ENCODE results near the gene PLIN1. TPM values are rescaled to one million over a fixed set of nuclear protein-coding genes. Genes with fewer than 3 reads are reported as not detected.

PLIN1 gene
- total RNA-seq, 1 donor from 2014 or later, result not detected

DNA sequence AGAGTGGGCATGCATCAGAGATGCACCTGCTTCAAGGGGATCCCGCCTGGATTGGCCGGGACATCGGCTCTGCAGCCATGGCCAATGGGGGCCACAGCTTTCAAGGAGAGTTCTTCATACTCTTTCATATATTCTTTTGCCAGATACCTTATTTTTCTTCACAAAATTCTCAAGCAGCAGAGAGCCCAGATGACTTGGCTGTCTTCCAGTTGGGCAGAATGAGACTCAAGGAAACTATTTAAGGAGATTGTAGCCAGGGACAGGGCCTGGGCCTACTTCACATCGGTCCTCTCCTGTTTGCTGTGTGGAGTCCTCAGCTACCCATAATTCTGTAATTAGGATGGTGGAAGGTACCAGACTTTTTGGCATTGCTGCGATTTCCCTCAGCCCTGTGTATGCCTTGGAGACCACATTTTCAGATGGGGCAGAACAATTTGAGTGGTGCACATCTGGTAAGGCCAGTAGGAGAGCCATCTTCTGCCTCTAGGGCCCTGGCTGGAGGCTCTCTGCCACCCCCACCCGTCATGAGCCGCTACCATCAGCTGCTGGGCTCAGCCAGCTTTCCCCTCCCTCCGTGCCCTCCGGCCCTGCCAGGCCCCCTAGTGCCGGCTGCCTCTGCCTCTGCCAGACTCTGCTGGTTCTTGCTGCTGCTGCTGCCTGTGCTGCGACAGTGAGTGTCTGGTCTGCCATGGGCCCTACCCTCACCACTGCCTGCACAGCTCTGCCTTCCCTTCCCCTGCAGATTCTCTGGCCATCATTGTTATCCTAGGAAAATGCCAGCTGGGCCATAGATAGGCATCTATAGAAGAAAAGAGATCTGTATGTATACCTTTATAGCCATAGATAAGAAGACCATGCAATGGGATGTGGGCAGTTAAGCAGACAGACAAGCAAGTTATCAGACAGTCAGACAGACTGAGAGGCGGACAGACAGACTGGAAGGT is 6.7 kb downstream of the PLIN1 start:
- no peak for DNase-seq (ENCODE audit: low read depth in 2 of 2)

DNA sequence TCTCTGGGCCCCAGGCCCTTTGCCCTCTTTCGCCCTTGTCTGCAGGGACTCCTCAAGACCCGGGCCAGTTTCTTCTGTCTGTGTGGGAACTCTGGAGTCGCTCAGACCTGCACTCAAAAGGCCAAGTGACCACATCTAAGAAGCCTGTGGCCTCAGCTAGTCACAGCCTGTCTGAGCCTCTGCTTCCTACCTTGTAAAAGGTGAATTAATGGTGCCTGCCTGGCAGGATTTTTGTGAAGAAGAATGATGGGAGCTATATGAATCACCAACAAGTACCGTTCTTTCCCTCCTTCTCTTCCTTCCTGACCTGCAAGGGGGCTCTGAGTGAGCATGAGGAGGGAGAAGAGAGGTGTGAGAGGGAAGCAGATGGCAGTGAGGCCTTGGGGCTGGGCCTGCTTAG is 7.5 kb downstream of the PLIN1 start:
- DNase-seq (ENCODE audit: low read depth in 2 of 2), result no peak

DNA sequence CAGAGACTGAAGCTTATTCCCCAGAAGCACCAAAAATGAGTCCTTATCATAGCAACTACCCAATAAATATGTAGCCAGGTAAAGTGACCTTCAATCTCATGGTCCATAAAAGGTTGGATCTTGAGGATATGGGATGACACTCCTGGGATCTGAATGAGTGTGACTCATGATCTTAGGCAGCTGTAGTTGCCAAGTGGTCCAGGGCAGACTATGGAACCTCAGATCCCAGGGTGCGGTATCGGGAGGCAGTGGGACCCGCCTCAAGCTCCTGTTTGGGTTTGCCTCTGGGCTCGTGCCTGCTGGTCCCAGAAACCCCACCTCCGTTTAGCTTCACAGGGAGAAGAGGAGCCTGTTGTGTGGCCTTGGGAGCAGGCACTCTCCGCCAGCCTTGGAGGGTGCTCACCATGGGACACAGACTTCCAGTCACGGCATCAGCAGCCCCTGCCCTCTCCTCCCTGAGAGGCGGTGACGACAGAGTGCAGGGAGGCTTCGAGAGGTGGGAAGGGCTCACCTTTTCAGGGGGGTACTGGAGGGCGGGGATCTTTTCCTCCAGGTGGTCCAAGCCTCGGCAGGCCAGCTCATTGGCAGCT is 8.1 kb downstream of the PLIN1 start:
- DNase-seq (ENCODE audit: low read depth in 2 of 2), result no peak

DNA sequence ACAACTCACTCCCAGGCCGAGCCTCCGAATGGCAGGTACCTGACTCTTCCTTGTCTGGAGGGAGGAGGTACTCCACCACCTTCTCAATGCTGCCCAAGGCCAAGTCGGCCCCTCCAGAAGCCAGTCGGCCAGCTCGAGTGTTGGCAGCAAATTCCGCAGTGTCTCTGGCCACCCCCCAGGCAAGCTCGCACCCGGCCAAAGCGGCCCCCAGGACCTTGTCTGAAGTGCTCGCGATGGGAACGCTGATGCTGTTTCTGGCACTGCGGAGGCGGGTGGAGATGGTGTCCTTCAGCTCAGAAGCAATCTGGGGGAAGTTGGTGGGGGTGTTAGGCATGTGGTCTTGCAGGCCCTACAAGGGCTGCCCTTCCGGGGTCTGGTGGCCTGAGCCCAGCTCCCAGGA is 9.2 kb downstream of the PLIN1 start:
- no peak for DNase-seq (ENCODE audit: low read depth in 2 of 2)

DNA sequence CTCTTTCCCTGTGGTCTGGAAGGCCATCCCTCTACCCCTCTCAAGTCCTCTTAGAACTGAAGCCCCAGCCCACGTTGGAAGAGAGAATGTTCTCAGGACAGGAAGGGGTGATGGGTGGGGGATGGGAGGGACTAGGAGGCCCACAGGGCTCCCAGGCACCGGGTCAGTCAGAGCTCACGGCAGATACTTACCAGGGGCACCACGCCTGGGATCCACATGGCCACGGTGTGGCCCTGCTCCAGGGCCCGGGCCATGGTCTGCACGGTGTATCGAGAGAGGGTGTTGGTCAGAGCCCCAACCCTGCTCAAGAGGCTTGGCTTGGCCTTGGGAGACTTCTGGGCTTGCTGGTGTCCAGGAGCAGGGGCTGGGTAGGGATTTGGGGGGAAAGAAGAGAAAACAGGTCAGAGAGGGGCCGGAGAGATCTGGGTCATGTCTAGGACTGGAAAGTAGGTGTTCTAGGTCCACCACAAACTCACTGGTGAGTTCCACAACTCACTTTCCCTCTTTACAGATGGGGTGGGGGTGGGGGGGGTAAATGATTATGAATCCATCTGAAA is 9.8 kb downstream of the PLIN1 start:
- DNase-seq (ENCODE audit: low read depth in 2 of 2), result no peak

DNA sequence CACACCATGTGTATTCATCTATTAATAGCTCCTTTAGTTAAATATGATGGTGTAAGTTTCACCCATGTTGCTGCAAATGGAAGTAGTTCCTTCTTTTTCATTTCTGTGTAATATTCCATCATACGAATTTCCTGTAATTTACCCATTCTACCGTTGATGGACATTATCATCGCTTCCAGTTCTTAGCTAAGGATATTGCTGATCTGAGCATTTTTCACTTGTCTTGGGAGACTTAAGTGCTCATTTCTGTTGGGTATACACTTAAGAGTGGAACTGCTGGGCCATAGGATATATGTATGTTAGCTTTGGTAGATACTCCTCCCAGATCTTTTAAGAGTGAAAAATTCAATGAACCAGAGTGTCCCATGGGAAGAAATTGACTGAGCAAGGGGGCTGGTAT is 11.0 kb downstream of the PLIN1 start:
- DNase-seq (ENCODE audit: low read depth in 2 of 2), result no peak

DNA sequence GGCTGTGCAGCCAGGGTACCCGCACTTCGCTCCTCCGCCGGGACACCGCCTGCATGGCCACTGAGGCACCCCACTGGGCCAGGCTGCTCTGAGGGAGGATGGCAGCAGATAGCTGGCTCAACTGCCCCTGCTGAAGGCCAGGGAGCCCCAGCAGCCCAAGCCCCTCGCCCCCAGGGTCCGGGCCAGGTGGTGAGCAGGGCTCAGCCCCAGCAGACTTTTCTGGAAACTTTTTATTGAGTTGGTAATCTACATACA is 11.5 kb downstream of the PLIN1 start:
- no peak for DNase-seq (ENCODE audit: low read depth in 2 of 2)

DNA sequence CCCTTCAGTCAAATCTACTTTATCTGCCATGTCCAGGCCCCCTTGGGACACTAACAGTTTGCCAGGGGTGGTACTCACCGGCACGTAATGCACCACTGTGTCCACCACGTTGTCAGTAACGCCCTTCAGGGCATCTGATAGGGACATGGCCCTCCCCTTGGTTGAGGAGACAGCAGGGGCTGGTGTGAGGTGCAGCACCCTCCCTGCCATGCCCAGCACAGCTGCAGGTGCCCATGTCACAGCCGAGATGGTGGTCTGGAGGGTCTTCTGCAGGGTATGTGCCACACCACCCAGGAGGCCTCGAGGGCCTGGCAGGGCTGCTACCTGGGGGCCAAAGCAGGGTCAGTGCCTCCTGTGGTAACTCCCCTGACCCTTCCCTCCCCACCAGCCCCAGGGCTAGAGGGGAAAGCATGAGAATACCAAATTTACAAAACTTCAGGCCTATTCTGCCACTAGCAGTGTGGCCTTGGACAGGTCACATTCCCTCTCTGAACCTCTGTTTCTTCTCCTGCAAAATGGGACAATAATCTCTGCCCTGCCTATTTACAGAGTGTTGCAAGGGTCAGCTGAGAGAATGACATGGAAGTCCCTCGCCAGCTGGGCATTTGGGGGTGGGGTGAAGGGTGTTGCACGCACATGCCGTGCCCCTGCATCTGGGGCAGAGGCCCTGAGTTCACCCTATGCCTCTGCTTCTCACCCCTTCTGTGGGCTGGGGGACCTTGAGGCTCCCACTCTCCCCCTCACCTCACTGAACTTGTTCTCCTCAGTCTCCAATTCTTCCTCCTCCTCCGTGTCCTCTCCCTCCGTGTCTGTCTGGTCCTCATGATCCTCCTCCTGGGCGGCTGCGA is 12.1 kb downstream of the PLIN1 start:
- DNase-seq (ENCODE audit: low read depth in 2 of 2), result no peak

DNA sequence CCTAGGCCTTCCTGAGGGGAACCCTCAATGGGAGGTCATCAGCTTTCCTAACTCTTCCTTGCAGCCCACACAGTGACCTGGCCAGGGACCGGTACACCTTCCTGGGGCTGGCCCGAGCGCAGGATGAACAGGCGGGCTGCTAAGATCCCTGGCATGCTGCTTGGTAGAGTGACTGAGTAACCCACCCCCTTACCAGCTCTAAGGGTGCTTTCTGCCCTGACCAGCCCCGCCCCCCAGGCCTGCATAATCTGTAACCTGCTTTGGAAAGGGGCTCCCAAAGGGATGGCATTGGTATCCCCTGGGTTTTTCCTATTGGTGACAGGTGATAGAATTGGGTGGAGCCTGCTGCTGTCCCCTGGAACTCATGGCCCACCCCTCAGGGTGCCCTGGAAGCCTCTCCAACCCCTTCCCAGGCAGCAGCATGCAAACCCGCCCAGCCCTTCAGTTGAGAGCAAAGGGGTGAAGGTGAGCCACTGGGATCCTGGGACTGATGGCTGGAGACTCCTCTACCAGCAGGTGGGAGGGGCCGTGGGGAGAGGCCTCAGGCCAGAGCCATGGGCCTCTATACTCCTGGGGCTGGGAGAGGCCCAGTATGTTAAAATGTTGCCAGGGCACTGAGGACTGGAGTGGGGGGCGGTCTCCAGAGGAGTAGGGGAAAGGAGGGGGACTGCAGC is 12.8 kb downstream of the PLIN1 start:
- DNase-seq (ENCODE audit: low read depth in 2 of 2), result no peak

DNA sequence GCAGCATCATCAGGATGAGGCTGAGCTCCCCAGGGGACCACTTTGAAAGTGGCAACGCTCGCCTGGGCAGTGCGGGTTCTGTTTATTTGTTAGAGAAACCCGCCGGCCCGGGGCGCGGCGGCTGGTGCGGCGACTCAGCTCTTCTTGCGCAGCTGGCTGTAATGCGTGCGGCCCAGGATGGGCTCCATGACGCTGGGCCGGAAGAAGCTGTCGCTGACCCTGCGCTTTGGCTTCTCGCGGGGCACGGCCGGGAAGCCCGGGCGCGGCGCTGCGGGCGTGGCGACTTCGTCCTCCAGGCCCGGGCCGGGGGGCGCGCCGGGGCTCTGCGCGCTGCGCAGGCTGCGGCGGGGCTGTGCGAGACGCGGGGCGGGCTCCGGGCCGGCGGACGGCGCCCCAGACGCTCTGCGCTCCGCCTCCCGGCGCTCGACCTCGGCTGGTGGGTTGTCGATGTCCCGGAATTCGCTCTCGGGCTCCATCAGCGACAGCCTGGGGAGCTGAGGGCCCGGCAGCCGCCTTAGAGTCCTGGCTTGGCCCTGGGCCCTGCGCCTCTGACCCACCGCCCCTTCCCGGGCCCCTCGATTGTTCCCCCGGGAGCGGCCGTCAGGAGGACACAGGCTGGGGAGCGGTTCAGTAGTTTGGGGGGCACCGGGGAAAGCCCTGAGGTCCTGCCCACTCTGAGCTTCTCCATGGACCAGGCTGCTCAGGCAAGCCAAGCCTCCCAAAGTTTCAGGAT is 13.6 kb downstream of the PLIN1 start:
- DNase-seq (ENCODE audit: low read depth in 2 of 2), result peak in 1 of 2 donors; percentile 55

DNA sequence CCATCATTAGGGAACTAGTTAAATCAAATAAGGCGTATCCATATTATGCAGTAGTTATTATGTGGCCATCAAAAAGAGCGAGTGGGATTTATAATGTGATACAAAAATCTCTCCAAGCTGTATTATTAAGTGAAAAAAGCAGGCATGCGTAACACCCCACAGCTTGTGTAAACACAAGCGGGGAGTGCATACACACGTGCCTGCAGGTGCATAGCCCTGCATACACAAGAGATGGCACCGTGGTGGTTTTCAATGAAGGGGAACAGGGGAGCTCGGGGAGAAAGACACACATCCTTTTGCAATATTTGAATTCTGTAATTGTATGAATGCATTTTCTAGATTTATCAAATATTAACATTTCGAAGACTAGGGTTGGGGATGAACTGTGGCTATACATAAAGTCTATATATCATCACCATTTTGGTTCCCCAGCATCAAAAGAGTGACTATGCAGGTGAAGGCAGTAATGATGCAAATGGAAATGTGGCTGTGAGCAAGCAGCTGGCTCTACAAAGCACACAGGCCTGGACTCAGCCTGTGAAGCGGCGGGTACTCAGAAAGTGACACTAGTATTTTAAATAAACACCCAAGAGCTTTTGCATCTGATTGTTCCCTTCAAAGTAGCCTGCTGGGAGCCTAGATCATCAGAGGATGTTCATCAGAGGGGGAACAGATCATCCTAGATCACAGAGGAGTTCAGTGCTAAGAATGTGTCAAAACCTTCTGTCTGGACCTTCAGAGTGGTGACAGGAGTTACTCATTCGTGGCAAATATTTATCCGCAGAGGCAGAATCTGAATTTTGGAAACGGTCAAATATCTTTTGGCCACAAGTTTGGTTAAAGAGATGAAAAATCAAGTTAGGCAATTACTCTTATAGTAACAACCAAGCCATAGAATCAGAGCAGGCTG is 14.5 kb downstream of the PLIN1 start:
- DNase-seq (ENCODE audit: low read depth in 2 of 2), result no peak

DNA sequence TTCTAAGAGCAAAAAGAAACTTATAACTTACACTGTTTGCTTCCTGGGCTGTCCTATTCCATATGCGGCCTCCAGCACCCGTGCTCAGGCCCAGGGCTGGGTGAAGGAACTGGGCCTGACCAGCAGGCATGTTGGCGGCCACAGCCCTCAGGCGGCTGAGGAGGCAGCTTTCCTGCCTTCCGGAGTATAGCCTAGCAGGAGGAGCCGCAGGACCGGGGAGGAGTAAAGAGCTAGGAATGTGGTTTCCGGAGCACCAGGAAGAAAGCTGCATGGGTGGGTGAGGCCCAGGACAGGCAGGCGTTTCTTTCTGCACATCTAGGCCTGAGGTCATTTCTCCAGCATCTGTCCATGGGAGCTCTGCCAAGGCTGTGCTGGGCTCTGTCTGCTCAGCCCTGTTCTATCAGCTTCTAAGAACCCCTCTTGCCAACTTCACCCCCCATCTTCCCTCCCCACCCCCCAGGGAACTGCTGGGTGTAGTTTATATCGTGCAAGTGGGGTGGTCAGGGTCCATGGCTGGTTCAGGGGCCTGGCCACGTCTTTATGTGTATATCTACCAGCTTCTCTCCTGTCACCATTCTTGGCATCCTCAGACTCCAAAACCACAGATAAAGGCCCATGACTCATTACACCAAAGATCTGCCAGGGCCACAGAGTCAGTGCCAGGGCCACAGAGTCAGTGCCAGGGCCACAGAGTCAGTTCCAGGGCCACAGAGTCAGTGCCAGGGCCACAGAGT is 16.1 kb downstream of the PLIN1 start:
- peak in 1 of 2 donors; percentile 65 for DNase-seq (ENCODE audit: low read depth in 2 of 2)

DNA sequence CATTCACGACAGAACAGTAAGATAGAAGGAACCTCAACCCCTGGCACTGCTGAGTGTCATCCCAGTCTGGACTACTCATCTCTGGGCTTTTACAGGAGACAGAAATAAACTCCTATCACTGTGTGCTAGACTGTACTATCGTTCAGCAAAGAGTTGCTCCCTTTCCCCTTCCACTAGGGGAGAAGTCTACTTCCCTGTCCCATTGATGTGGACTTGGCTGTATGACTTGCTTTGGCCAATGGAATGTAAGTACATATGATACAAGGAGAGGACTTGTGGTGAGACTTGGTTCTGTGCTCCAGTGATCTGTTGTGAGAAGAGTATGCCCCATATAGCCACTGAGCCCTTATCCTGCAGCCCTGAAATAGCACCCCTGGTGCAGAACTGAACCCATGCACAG is 18.6 kb downstream of the PLIN1 start:
- DNase-seq (ENCODE audit: low read depth in 2 of 2), result no peak

DNA sequence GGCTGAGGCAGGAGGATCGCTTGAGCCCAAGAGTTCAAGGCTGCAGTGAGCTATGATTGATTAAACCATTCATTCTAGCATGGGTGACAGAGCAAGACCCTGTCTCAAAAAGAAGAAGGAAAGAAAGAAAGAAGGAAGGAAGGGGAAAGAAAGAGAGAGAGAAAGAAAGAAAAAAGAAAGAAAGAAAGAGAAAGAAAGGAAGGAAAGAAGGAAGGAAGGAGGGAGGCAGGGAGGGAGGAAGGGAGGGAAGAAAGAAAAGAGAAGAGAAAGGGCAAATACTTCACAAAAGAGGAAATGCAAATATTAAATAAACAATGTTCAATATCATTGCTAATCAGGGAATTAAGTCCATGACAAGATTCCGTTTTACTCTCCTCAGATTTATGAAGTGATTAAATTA is 19.9 kb downstream of the PLIN1 start:
- DNase-seq (ENCODE audit: low read depth in 2 of 2), result no peak

DNA sequence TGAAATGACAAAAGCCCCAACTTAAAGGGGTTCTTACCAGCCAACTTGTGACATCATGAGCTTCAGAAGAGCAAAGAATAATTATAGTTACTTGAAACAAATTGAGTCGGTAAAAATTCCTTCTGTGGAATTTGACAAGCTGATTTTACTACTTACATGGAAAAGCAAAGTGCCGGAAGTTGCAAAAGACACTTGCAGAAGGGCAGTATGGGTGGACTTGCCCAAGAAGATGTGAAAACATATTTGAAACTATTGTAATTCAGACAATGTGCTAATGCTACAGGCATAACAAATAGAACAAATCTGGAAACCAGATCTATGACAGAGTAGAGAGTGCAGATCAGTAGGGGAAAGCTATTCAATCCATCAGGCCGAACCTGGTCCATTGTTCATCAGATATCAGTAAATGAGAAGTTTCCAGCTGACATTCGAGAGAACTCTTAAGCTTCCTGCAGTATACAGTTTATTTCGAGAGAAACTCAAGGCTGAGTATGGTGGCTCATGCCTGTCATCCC is 21.4 kb downstream of the PLIN1 start:
- DNase-seq (ENCODE audit: low read depth in 2 of 2), result no peak

DNA sequence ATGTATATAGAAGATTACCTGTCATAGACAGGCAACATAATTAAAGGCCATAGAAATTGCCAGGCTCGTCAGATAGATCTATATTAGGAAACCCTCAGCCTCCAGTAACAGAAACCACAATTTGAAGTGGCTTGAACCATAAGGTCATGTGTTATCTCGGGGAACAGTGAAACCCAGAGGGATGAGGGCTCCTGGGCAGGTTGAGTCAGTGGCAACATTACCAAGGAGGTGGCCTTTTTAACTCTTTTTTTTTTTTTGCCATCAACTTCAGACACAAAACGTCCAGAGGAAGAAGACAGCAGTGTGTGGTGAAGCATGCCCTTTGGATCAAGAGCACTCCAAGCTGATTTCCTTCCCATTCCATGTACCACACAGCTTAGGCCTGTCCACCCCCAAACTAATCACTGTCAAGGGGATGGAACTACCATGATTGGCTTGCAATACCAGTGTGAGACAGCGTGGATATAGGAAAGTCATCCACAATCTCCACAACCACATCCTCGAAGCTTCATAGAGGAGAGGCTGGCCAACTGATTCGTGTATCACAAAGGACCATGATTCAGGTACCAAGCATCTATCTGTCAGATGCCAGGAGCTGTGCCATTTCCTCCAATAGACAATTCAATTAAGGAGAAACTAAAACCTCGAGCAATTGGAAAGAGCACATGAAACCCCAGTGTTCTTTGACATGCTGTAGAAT is 22.9 kb downstream of the PLIN1 start:
- no peak for DNase-seq (ENCODE audit: low read depth in 2 of 2)

DNA sequence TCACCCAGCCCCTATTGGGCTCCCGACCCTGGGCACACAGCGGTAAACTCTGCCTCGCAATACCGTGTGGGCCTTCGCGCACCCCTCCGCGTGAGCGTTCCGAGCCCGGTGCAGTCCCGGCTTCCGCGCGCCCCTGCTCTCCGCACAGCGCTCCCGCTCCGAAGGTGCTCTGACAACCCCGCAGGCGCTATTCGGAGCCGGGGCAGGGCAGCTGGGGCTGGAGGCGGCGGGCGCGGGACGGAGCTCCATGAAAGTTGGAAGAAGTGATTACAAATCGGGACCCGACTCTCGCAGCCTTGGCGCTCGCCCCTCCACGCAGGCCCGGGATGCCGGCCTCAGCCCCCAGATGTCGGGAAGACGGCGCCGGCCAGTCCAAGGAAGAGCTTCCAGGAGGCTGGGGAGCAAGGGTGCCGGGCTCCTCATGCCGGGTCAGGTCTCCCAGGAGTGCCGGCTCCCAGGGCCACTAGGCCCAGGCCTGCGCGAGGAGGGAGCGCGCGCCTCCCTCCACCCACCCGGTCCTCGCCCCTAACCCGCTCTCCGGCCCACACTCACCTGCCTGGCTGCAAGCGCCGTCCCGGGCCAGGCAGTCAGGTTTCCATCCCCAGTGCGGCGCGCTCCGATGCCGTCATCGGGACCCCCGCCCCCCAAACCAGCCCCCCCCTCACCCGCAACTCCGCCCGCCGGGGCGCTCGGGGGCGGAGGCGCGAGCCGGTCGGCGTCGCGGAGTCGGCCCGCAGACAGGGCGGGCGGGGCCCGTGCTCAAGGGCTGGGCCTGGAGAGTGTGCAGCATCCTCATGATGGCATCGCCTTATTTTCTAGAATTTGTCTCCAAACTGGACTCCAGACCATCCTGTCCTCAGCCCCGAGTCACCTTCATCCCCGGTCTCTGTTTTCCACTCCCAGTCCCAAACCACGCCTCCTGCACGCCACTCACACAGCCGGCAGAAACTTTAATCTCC is 24.0 kb downstream of the PLIN1 start, which contains the start of gene KIF7:
KIF7 (minus strand) TSS at position 621 of the 959 bp plus-strand sequence. CDS start 2,537 bp downstream, outside the sequence.
- DNase-seq (ENCODE audit: low read depth in 2 of 2), result peak in 1 of 2 donors; percentile 41
